ENCODE measurements around the gene SIPA1. TPM values are rescaled to one million over a fixed set of nuclear protein-coding genes. Genes with fewer than 3 reads are reported as not detected.

The SIPA1 gene
- total RNA-seq, 2 donors from 2014 or later, result 39.9 to 46.8 TPM

- Mint-ChIP-seq H3K4me1 (peaks cover 8% of the 10 kb centered on the region), H3K27me3 (ENCODE audit: insufficient read depth) (no peaks in the 10 kb centered on the region), H3K36me3 (ENCODE audit: low read depth) (peaks cover 30% of the 10 kb centered on the region), H3K4me3 (peak overlapping the region; percentile 82), H3K27ac (no peak overlapping the region), H3K9me3 (no peaks in the 10 kb centered on the region)
- peak overlapping the region; percentile 84 for H3K4me3 ChIP-seq (ENCODE audit: low read length)
- H3K9me3 ChIP-seq (ENCODE audit: control insufficient read depth, low read length), result no peaks in the 10 kb centered on the region
- 93 to 95% methylated on average over 15 to 17 of the region's 17 CpGs for WGBS, 2 experiments (ENCODE audit: insufficient coverage in 1 of 2, insufficient read length in 1 of 2)
- H3K27me3 ChIP-seq (ENCODE audit: control insufficient read depth, insufficient read depth, low read length, poor library complexity, severe bottlenecking), result no peaks in the 10 kb centered on the region
- H3K36me3 ChIP-seq (ENCODE audit: control insufficient read depth, insufficient read depth, low read length), result peaks cover 44% of the 10 kb centered on the region
- H3K4me1 ChIP-seq (ENCODE audit: control insufficient read depth, insufficient read depth, low read length), result peaks cover 8% of the 10 kb centered on the region
- no peak overlapping the region for H3K9ac ChIP-seq (ENCODE audit: extremely low read depth, low read length, poor library complexity, severe bottlenecking)
- no peak overlapping the region for H3K27ac ChIP-seq (ENCODE audit: low read depth, low read length)
- DNase-seq, result no peak
- TF ChIP-seq CTCF (conservative IDR thresholded peaks at IDR 0.05), result no peak
These were observed 20.6 kb upstream of the SIPA1 start for GRCh38 chr11:65617136-65617850.

GRCh38 chr11:65617990-65618751 lies 19.7 kb upstream of the SIPA1 start:
- H3K27ac Mint-ChIP-seq, result no peak overlapping the region
- H3K27me3 ChIP-seq (ENCODE audit: control insufficient read depth, insufficient read depth, low read length, poor library complexity, severe bottlenecking), result no peaks in the 10 kb centered on the region
- H3K27ac ChIP-seq (ENCODE audit: low read depth, low read length), result no peak overlapping the region
- WGBS, 2 experiments (ENCODE audit: insufficient coverage in 1 of 2, insufficient read length in 1 of 2), result 92 to 97% methylated on average over 18 to 33 of the region's 33 CpGs
- no peaks in the 10 kb centered on the region for H3K27me3 Mint-ChIP-seq (ENCODE audit: insufficient read depth)
- H3K4me3 Mint-ChIP-seq, result peak overlapping the region; percentile 82
- H3K9me3 Mint-ChIP-seq, result no peaks in the 10 kb centered on the region
- H3K36me3 ChIP-seq (ENCODE audit: control insufficient read depth, insufficient read depth, low read length), result peaks cover 48% of the 10 kb centered on the region
- TF ChIP-seq CTCF (conservative IDR thresholded peaks at IDR 0.05), result no peak
- H3K36me3 Mint-ChIP-seq (ENCODE audit: low read depth), result peaks cover 36% of the 10 kb centered on the region
- no peak overlapping the region for H3K9ac ChIP-seq (ENCODE audit: extremely low read depth, low read length, poor library complexity, severe bottlenecking)
- H3K4me1 Mint-ChIP-seq, result peaks cover 6% of the 10 kb centered on the region
- H3K9me3 ChIP-seq (ENCODE audit: control insufficient read depth, low read length), result no peaks in the 10 kb centered on the region
- H3K4me3 ChIP-seq (ENCODE audit: low read length), result no peak overlapping the region
- no peak for DNase-seq
- H3K4me1 ChIP-seq (ENCODE audit: control insufficient read depth, insufficient read depth, low read length), result peaks cover 8% of the 10 kb centered on the region

GRCh38 chr11:65618763-65619162 lies 19.1 kb upstream of the SIPA1 start:
- no peak overlapping the region for H3K27ac Mint-ChIP-seq
- peaks cover 41% of the 10 kb centered on the region for H3K36me3 Mint-ChIP-seq (ENCODE audit: low read depth)
- no peaks in the 10 kb centered on the region for H3K27me3 Mint-ChIP-seq (ENCODE audit: insufficient read depth)
- no peak for DNase-seq
- Histone ChIP-seq H3K9ac (ENCODE audit: extremely low read depth, low read length, poor library complexity, severe bottlenecking) (no peak overlapping the region), H3K27ac (ENCODE audit: low read depth, low read length) (no peak overlapping the region), H3K27me3 (ENCODE audit: control insufficient read depth, insufficient read depth, low read length, poor library complexity, severe bottlenecking) (no peaks in the 10 kb centered on the region), H3K36me3 (ENCODE audit: control insufficient read depth, insufficient read depth, low read length) (peaks cover 54% of the 10 kb centered on the region), H3K4me3 (ENCODE audit: low read length) (no peak overlapping the region), H3K4me1 (ENCODE audit: control insufficient read depth, insufficient read depth, low read length) (peaks cover 8% of the 10 kb centered on the region), H3K9me3 (ENCODE audit: control insufficient read depth, low read length) (no peaks in the 10 kb centered on the region)
- WGBS, 2 experiments (ENCODE audit: insufficient coverage in 1 of 2, insufficient read length in 1 of 2), result 93 to 97% methylated on average over 3 to 14 of the region's 14 CpGs
- H3K4me1 Mint-ChIP-seq, result peaks cover 6% of the 10 kb centered on the region
- no peaks in the 10 kb centered on the region for H3K9me3 Mint-ChIP-seq
- H3K4me3 Mint-ChIP-seq, result no peak overlapping the region
- TF ChIP-seq CTCF (conservative IDR thresholded peaks at IDR 0.05), result no peak

Measured in endodermal cell (in vitro differentiated cells).